Right forelimb (tissue), 1 donor: ENCODE results near the gene ITPR2.
"Not testable (repeated sequence)": the region's sequence is repeated elsewhere in the genome, so short reads cannot be mapped to it uniquely, and the experiment has no call there.

Source experiments
- DNase-seq: peaks from one replicate; pipeline ENCODE4 v3.0.0-alpha.2; 2018

Gene ITPR2

GRCh38 chr12:26783816-26784379 is 49.1 kb downstream of the ITPR2 start:
- DNase-seq = not testable (repeated sequence)

DNA sequence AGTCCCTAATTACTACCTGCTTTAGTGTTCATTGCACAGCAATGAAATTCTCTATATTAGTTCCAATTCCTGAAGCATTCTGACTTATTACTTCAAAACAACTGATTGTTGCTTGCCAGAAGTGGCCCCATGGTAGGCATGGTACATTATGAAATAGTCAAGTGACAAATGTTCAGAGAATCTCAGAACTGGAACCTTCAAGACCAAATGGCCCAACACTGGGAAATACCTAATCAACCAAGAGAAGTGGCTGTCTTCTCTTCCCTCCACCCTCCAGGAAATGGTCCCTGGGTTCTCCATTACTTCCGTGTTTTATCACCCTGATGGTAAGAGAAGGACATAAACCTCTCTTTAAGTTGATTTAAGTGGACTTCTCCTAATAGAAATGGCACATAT is 49.9 kb downstream of the ITPR2 start:
- no peak for DNase-seq

DNA sequence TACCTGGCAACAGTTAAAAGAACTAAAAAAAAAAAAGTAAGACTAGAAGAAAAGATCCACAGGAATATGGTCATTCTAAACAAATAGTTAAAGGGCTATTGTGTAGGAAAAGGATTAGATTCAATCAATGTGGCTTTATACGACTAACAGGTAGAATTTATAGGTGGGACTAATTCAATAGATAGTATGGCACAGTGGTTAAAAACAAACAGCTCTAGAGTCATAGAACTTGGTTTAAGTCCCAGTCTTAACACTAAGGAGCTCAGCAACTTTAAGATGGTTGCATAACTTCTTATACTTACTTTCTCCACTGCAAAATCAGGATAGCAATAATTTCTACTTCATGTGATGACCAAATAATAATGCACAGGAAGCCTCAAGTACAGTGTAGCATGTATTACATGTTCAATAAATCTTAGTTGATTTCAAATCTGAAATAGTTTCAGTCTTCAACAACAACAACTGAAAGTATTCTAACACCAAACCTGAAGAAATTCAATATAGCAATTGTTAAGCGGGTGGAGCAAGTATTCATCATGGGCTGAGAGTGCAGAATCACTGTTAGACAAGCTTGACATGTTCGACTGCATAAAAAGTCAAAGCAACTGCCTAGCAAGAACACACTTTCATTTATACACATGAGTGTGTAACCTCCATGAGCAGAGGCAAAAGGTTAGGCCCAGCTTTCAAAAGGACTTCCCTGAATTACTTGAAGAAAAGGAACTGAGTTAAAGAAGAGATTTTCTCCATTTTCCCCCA is 50.4 kb downstream of the ITPR2 start:
- DNase-seq = no peak

GRCh38 chr12:26780656-26781055 is 52.3 kb downstream of the ITPR2 start:
- not testable (repeated sequence) for DNase-seq

- not testable (repeated sequence) for DNase-seq
Observed at GRCh38 chr12:26778173-26778775, 54.7 kb downstream of the ITPR2 start.

DNA sequence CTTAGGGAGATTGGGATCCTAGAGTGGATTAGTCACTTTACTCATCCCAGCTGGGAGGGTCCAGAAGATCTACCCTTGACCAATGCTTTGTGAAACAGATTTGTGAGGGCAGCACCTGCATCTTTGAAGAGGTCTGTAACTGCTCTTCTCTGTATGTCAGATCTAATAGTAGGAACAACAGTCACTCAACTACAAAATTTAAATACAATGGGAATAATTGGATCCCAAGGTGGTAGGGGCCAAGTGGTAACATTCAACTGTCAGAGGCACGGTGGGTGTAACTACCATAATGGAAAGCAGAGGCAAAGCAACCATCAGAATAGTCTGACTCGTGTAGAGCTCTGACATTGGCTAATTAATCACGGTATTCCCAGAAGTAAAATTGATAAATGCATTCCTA is 55.8 kb downstream of the ITPR2 start:
- DNase-seq = no peak

GRCh38 chr12:26775991-26776390 is 57.0 kb downstream of the ITPR2 start:
- DNase-seq = not testable (repeated sequence)

GRCh38 chr12:26773313-26774104 is 59.5 kb downstream of the ITPR2 start:
- DNase-seq = no peak

DNA sequence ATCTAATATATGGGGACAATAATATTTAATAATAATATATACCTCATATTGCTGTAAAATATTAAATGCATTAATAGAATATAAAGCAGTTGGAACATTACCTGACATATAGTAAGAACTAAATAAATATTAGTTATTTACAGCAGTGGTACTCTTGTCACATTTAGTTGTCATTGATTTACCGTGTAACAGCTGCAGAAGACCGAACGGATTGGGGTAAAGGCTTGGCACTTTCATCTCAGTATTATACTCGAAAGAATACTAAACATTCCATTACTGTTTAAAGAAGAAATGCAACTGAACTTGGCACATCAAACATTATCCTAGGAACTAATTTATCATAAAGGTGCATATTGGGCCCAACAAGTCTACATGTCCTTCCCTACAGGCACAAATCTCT is 61.1 kb downstream of the ITPR2 start:
- DNase-seq = no peak

DNA sequence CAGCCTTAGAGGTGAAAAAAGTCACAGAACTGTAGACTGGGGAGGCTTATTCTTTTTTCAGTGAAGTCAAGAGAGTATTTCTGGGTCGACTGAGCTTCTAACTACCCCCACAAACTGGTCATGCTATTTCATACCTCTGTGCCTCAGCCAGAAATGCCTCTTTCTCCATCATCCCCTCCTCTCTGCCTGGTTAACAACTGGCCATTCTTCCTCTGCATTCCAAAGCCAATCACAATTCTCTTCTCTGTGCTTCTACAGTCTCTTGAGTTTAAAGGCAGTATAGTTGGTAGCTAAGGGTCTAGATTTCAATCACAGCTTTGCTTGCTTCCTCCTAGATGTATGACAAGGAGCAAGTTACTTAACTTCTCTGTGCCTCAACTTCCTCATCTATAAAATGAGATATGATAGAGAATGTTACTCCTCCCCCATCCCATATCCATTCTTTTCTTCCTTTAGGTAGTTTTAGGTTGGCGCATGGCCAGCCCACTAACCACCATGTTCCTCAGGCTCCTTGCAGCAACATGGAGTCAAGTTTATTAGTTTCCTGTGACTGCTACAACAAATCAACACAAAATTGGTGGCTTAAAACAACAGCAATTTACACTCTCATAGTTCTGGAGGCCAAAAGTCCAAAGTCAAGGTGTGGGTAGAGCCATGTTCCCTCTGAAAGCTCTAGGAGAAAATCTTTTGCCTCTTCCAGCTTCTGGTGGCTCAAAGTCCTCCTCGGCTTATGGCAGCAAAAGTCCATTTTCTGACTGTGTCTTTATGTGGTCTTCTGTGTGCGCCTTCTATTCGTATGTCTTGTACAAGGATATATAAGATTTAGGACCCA is 62.5 kb downstream of the ITPR2 start:
- no peak for DNase-seq

DNA sequence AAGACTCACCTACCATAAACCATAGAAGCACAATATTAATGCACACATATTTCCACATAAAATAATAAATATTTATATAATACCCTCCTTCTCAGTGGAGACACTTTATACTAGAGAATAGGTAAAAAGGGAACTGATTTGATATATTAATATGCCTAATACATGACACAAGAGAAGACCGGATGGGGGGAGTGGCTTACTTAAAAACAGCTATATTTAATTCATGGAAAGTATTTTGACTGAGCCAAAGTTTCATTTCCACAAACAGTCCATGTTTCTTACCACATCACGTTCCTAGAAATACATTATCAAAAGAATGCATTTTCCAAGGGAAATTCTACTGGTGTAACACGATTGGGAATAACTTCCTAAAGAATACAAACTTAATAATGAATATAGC is 63.4 kb downstream of the ITPR2 start:
- DNase-seq = no peak

GRCh38 chr12:26768611-26769603 is 64.1 kb downstream of the ITPR2 start:
- DNase-seq = no peak

DNA sequence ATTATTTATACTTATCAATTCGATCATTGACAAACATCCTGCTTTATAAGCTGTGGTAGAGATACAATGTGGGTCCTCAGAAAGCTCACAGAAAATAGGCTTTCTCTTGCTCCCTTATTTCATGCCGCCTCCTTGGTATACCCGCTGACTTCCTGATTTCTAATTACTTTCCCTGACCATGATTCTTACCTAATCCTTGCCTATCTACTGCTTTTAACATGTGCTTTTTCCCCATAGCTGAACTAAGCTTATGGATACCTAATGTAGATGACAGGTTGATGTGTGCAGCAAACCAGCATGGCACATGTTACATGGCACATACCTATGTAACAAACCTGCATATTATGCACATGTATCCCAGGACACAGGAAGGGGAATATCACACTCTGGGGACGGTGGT is 65.1 kb downstream of the ITPR2 start:
- DNase-seq = no peak

GRCh38 chr12:26767116-26767515 is 65.9 kb downstream of the ITPR2 start:
- no peak for DNase-seq

DNA sequence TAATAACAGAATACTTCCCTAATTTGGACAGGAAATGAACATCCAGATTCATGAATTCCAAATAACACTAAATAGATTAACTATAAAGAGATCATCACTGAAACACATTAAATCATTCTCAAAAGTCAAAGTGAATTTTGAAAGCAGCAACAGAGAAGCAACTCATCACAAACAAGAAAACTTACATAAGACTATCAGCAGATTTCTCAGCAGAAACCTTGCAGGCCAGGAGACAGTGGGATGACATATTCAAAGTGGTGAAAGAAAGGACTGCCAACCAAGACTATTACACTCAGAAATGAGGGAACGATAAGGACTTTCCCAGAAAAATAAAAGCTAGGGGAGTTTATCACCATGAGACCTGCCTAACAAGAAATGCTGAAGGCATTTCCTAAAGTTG is 70.8 kb downstream of the ITPR2 start:
- DNase-seq = no peak

- no peak for DNase-seq
Observed at GRCh38 chr12:26761775-26762174, 71.2 kb downstream of the ITPR2 start.

DNA sequence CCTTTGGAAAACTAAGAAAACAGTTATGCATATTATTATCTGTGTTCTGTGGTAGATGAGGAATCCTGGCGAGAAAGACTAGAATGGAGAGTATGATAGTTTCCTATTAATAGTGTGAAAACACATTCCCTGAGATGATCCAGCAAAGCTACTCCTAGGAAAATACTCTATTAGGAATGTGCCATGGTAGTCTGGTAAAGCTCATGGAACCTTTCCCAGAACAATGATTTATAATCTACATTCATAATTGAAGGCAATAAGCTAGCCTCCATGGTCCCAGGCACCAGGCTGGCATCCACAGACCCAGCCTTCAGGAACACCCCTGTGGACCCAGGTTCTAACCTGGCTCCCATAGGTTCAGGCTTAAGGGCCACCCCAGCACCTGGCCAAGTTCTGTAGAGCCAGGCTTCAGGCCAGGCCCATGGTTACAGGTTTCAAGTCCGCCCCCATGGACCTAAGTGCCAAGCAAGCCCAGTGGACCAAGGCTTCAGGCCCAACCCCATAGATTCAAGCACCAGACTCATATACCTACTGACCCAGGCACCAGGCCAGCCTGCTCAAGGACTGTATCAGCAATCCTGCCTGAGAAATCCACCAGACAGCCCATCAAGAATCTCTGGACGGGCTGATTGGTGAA is 72.2 kb downstream of the ITPR2 start:
- DNase-seq = no peak

- DNase-seq = not testable (repeated sequence)
Observed at GRCh38 chr12:26755362-26755761, 77.6 kb downstream of the ITPR2 start.

DNA sequence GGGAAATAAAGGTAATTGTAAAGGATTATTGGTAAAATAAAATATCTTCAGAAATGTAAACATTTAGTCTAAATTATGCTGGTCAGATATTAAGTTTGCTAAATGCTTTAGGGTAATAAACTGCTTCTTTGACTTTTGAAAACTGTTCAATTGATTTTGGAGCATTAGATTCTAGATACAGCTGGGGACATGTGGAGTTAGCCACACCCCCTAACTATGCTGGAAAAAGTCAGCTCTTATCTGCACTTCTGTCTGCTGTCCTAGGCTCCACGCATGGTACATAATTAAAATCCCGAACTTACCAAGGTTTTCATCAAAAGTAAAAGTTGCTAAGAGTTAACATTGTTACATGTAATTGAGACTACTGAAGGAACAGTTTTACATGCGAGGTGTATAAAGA is 78.8 kb downstream of the ITPR2 start:
- DNase-seq = no peak

DNA sequence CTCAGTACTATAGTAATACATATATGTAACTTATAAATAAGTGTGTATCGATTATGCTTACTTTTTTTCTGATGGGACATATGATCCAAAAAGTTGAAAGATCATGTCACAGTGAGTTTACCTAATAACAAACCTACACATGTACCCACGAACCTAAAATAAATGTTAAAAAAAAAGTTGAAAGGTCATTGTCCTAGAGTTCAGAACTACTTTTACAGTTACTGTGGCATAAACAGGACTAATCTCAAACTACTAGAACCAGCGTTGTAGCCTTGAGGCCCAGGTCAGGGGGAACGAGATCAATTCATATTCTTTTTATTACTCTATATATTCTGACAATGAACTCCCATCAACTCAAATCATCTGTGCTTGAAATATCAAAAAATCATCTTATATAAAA is 81.8 kb downstream of the ITPR2 start:
- no peak for DNase-seq
